A549 (cell line): ENCODE measurements around the gene VSIR.

Source experiments
- BHLHE40 ChIP-seq: IDR thresholded peaks from 2 replicates; pipeline ENCODE4 v1.6.1; 2012; ENCODE audit warnings: low read depth, low read length, inconsistent platforms
- CEBPB ChIP-seq, 2 experiments: fragments of >200 bp in 1 of 2; sonication (Bioruptor Twin) in 1 of 2; formaldehyde crosslinking in 1 of 2; IDR thresholded peaks; 2 replicates each; pipeline ENCODE4 v1.6.1; 2012 to 2016
- FOSB ChIP-seq: fragments of 250-450 bp; sonication (Bioruptor Pico); IDR thresholded peaks from 2 replicates; pipeline ENCODE4 v1.5.0; 2020; ENCODE audit warnings: mild to moderate bottlenecking, moderate library complexity
- HOXA7 ChIP-seq: fragments of 250-450 bp; sonication (Bioruptor Pico); IDR thresholded peaks from 2 replicates; pipeline ENCODE4 v1.5.0; 2020; ENCODE audit warnings: mild to moderate bottlenecking, moderate library complexity
- NR3C1 ChIP-seq: fragments of >200 bp; sonication (Bioruptor Twin); formaldehyde crosslinking; IDR thresholded peaks from 3 replicates; pipeline ENCODE4 v1.6.1; 2017
- POLR2A ChIP-seq: IDR thresholded peaks from 2 replicates; pipeline ENCODE4 v1.6.1; 2012; ENCODE audit warnings: mild to moderate bottlenecking, low read length
- POLR2AphosphoS2 ChIP-seq: conservative IDR thresholded peaks from 2 replicates; pipeline ENCODE4 v1.6.1; 2012; ENCODE audit warnings: low read length, improper control_type of control experiment, inconsistent platforms
- RAD21 ChIP-seq, 2 experiments: fragments of >200 bp in 1 of 2; sonication (Bioruptor Twin) in 1 of 2; formaldehyde crosslinking in 1 of 2; IDR thresholded peaks in 1 of 2; conservative IDR thresholded peaks in 1 of 2; 2 replicates in 1 of 2; 3 replicates in 1 of 2; pipeline ENCODE4 v1.6.1; 2012 to 2018; ENCODE audit warnings: inconsistent platforms in 1 of 2
- SMC3 ChIP-seq: fragments of >200 bp; sonication (Bioruptor Twin); formaldehyde crosslinking; IDR thresholded peaks from 3 replicates; pipeline ENCODE4 v1.6.1; 2018; ENCODE audit warnings: inconsistent platforms
- TF ChIP-seq, protein P1 (sequence below): fragments of >200 bp; sonication (Bioruptor Twin); formaldehyde crosslinking; IDR thresholded peaks from 2 replicates; pipeline ENCODE4 v1.6.1; 2016
- TF ChIP-seq, protein P2 (sequence below): fragments of >200 bp; sonication (Bioruptor Twin); formaldehyde crosslinking; IDR thresholded peaks from 3 replicates; pipeline ENCODE4 v1.5.1; 2016
- TF ChIP-seq, protein P3 (sequence below): fragments of 200-600 bp; sonication (generic); IDR thresholded peaks from 2 replicates; pipeline ENCODE4 v1.6.1; 2016; ENCODE audit warnings: antibody characterized with exemption, mild to moderate bottlenecking, moderate library complexity

DNA sequence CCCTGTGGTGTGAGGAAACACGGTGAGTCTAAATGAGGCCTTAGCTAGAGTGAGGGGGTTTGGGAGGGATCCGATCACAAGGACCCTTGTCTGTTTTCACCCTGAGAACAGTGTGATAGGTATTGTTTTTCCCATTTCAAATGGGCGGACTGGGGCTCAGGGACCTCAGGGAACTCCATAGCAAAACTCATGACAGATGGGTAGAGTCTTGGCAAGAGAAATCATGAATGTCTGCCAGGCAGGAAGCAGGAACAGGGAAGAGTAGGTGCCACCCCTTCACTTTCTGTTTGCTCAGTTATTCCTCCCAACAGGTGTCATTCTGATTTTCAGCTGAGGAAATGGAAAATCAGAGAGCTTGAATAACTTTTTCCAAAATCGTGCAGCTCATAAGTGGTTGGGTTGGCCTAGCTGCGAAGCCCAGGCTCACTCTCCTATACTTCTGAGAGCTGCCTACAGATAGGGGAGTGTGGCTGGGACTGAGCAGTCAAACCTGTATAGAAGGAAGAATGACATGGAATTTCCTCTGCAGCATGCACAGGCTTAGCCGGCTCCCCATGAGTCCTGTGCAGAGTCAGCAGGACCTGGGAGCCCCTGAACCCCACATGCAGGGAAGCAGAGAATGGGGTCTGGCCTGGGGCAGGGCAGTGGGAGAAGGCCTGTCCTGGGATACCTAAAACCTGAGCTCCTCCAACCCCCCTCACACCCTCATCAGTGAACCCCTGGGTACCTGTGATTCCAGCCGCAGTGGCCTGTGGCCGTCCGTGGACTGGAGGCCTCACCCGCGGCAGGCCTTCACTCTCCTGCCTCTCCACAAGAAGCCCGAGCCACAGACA, 36.1 kb downstream of the VSIR start:
- TF ChIP-seq, protein P1, sequence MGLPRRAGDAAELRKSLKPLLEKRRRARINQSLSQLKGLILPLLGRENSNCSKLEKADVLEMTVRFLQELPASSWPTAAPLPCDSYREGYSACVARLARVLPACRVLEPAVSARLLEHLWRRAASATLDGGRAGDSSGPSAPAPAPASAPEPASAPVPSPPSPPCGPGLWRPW, result no peak
- TF ChIP-seq HOXA7 (CRISPR knock-in tag), result no peak
- TF ChIP-seq, protein P2, sequence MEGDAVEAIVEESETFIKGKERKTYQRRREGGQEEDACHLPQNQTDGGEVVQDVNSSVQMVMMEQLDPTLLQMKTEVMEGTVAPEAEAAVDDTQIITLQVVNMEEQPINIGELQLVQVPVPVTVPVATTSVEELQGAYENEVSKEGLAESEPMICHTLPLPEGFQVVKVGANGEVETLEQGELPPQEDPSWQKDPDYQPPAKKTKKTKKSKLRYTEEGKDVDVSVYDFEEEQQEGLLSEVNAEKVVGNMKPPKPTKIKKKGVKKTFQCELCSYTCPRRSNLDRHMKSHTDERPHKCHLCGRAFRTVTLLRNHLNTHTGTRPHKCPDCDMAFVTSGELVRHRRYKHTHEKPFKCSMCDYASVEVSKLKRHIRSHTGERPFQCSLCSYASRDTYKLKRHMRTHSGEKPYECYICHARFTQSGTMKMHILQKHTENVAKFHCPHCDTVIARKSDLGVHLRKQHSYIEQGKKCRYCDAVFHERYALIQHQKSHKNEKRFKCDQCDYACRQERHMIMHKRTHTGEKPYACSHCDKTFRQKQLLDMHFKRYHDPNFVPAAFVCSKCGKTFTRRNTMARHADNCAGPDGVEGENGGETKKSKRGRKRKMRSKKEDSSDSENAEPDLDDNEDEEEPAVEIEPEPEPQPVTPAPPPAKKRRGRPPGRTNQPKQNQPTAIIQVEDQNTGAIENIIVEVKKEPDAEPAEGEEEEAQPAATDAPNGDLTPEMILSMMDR, result no peak
- TF ChIP-seq POLR2A, result no peak
- TF ChIP-seq RAD21 (conservative IDR thresholded peaks at IDR 0.05 in 1 of 2, IDR thresholded peaks at IDR 0.05 in 1 of 2), result no peak
- no peak for TF ChIP-seq NR3C1
- TF ChIP-seq POLR2AphosphoS2, result no peak
- TF ChIP-seq, protein P3, sequence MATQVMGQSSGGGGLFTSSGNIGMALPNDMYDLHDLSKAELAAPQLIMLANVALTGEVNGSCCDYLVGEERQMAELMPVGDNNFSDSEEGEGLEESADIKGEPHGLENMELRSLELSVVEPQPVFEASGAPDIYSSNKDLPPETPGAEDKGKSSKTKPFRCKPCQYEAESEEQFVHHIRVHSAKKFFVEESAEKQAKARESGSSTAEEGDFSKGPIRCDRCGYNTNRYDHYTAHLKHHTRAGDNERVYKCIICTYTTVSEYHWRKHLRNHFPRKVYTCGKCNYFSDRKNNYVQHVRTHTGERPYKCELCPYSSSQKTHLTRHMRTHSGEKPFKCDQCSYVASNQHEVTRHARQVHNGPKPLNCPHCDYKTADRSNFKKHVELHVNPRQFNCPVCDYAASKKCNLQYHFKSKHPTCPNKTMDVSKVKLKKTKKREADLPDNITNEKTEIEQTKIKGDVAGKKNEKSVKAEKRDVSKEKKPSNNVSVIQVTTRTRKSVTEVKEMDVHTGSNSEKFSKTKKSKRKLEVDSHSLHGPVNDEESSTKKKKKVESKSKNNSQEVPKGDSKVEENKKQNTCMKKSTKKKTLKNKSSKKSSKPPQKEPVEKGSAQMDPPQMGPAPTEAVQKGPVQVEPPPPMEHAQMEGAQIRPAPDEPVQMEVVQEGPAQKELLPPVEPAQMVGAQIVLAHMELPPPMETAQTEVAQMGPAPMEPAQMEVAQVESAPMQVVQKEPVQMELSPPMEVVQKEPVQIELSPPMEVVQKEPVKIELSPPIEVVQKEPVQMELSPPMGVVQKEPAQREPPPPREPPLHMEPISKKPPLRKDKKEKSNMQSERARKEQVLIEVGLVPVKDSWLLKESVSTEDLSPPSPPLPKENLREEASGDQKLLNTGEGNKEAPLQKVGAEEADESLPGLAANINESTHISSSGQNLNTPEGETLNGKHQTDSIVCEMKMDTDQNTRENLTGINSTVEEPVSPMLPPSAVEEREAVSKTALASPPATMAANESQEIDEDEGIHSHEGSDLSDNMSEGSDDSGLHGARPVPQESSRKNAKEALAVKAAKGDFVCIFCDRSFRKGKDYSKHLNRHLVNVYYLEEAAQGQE, result no peak
- no peak for TF ChIP-seq CEBPB (IDR thresholded peaks at IDR 0.05)
- no peak for TF ChIP-seq FOSB (CRISPR knock-in tag)
- TF ChIP-seq BHLHE40, result no peak
- TF ChIP-seq SMC3, result no peak
